SK-N-MC (cell line): Measurements from ENCODE around the gene BTG1.

Source experiments
- EZH2 ChIP-seq: fragments of 200-600 bp; sonication (generic); IDR thresholded peaks from one replicate; pipeline ENCODE4 v1.6.1; 2017; ENCODE audit warnings: antibody characterized with exemption
- FOXP2 ChIP-seq: optimal IDR thresholded peaks from 2 replicates; pipeline ENCODE3; 2011; ENCODE audit warnings: mild to moderate bottlenecking, moderate library complexity; ENCODE audit not compliant: insufficient read depth; ENCODE audit errors: extremely low read length, control extremely low read depth
- POLR2AphosphoS5 ChIP-seq: IDR thresholded peaks from 2 replicates; pipeline ENCODE4 v1.6.1; 2012; ENCODE audit warnings: mild to moderate bottlenecking, low read depth, low read length, borderline replicate concordance

DNA sequence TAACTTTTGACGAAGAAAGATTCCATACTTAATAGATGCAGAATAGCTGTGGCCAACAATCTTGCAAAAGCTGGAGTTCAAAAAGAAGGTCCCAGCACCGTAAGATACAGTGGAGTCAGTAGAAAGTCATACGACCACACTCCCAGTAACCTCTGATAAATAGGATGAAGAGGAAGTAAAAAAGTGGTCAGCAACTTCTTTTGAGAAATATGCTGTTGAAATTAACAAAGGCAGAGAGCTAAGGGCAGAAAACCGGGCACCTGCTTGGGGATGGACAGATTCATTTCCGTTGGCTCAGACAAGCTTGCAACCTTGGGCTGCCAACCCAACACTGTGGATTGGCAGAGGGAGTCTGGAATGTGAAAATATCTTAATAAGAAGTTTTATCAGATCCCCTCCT, 40.0 kb downstream of the BTG1 start:
- TF ChIP-seq POLR2AphosphoS5 (no peak), EZH2 (no peak), FOXP2 (no peak)
